Osteocyte (in vitro differentiated cells): ENCODE results near the gene NR2F6. TPM values are rescaled to one million over a fixed set of nuclear protein-coding genes. Genes with fewer than 3 reads are reported as not detected.
"Not testable (repeated sequence)": the region's sequence is repeated elsewhere in the genome, so short reads cannot be mapped to it uniquely, and the experiment has no call there.

ENCODE experiments used
- DNase-seq: peaks from one replicate; pipeline ENCODE4 v3.0.0; 2021; ENCODE audit warnings: mixed read lengths; ENCODE audit not compliant: unreplicated experiment; ENCODE audit errors: extremely low spot score
- H3K27ac Mint-ChIP-seq: one replicate; pipeline ENCODE4 v1.8.0; 2021; ENCODE audit warnings: mild to moderate bottlenecking, mixed read lengths; ENCODE audit not compliant: unreplicated experiment
- H3K27me3 Mint-ChIP-seq: one replicate; pipeline ENCODE4 v1.8.0; 2021; ENCODE audit warnings: mixed read lengths; ENCODE audit not compliant: unreplicated experiment
- H3K36me3 Mint-ChIP-seq: one replicate; pipeline ENCODE4 v1.8.0; 2021; ENCODE audit warnings: mixed read lengths; ENCODE audit not compliant: unreplicated experiment
- H3K4me1 Mint-ChIP-seq: one replicate; pipeline ENCODE4 v1.8.0; 2021; ENCODE audit warnings: mixed read lengths; ENCODE audit not compliant: unreplicated experiment
- H3K4me3 Mint-ChIP-seq: one replicate; pipeline ENCODE4 v1.8.0; 2021; ENCODE audit warnings: mild to moderate bottlenecking, moderate library complexity, mixed read lengths; ENCODE audit not compliant: unreplicated experiment
- H3K9me3 Mint-ChIP-seq: one replicate; pipeline ENCODE4 v1.8.0; 2021; ENCODE audit warnings: mixed read lengths; ENCODE audit not compliant: unreplicated experiment
- CTCF ChIP-seq: fragments of 200-600 bp; sonication (generic); IDR thresholded peaks from 2 replicates; pipeline ENCODE4 v1.5.0; 2021; ENCODE audit warnings: antibody characterized with exemption, mild to moderate bottlenecking, moderate library complexity
- total RNA-seq: library from RNA; stranded (reverse); gene quantifications from 2 replicates; pipeline ENCODE4 v1.2.1, GENCODE V29; 2021

The NR2F6 gene
- total RNA-seq, 1 donor from 2014 or later = 44.2 TPM

GRCh38 chr19:17194608-17195007 lies 51.1 kb downstream of the NR2F6 start:
- no peak overlapping the region for H3K4me3 Mint-ChIP-seq
- no peak overlapping the region for H3K27ac Mint-ChIP-seq
- TF ChIP-seq CTCF = no peak
- H3K27me3 Mint-ChIP-seq = no peaks in the 10 kb centered on the region
- DNase-seq = no peak
- H3K36me3 Mint-ChIP-seq = peaks cover 40% of the 10 kb centered on the region
- H3K4me1 Mint-ChIP-seq = no peaks in the 10 kb centered on the region
- H3K9me3 Mint-ChIP-seq = no peaks in the 10 kb centered on the region

GRCh38 chr19:17192751-17193150 lies 53.0 kb downstream of the NR2F6 start:
- no peak for TF ChIP-seq CTCF
- Mint-ChIP-seq H3K9me3 (no peaks in the 10 kb centered on the region), H3K4me1 (no peaks in the 10 kb centered on the region), H3K27ac (no peak overlapping the region), H3K4me3 (no peak overlapping the region), H3K27me3 (no peaks in the 10 kb centered on the region), H3K36me3 (peaks cover 27% of the 10 kb centered on the region)
- no peak for DNase-seq

GRCh38 chr19:17191736-17192135 lies 54.0 kb downstream of the NR2F6 start:
- not testable (repeated sequence) for H3K27ac Mint-ChIP-seq, H3K4me1 Mint-ChIP-seq, DNase-seq, H3K9me3 Mint-ChIP-seq, H3K4me3 Mint-ChIP-seq, H3K27me3 Mint-ChIP-seq
- peaks cover 28% of the 10 kb centered on the region for H3K36me3 Mint-ChIP-seq

- H3K9me3 Mint-ChIP-seq = no peaks in the 10 kb centered on the region
- no peaks in the 10 kb centered on the region for H3K4me1 Mint-ChIP-seq
- no peak overlapping the region for H3K27ac Mint-ChIP-seq
- no peak overlapping the region for H3K4me3 Mint-ChIP-seq
- DNase-seq = no peak
- no peaks in the 10 kb centered on the region for H3K27me3 Mint-ChIP-seq
- no peak for TF ChIP-seq CTCF
- H3K36me3 Mint-ChIP-seq = peaks cover 26% of the 10 kb centered on the region
Observed at GRCh38 chr19:17185590-17185989, 60.1 kb downstream of the NR2F6 start.

- TF ChIP-seq CTCF = no peak
- Mint-ChIP-seq H3K4me1 (no peaks in the 10 kb centered on the region), H3K27me3 (no peaks in the 10 kb centered on the region), H3K27ac (no peak overlapping the region), H3K36me3 (peaks cover 26% of the 10 kb centered on the region), H3K4me3 (no peak overlapping the region), H3K9me3 (no peaks in the 10 kb centered on the region)
- DNase-seq = no peak
Observed at GRCh38 chr19:17184371-17184841, 61.3 kb downstream of the NR2F6 start.

- Mint-ChIP-seq H3K27me3 (no peaks in the 10 kb centered on the region), H3K4me3 (no peak overlapping the region), H3K36me3 (peaks cover 26% of the 10 kb centered on the region), H3K9me3 (no peaks in the 10 kb centered on the region), H3K27ac (no peak overlapping the region), H3K4me1 (no peaks in the 10 kb centered on the region)
- no peak for DNase-seq
- TF ChIP-seq CTCF = no peak
Observed at GRCh38 chr19:17183858-17184321, 61.8 kb downstream of the NR2F6 start.
